Activated CD4-positive, CD25-positive, alpha-beta regulatory T cell (primary cell): ENCODE measurements around the gene TMEM234.
"Not testable (repeated sequence)": the region's sequence is repeated elsewhere in the genome, so short reads cannot be mapped to it uniquely, and the experiment has no call there.

Experiments
- DNase-seq, 4 experiments: peaks; one replicate each; lab custom pipeline; 2025; lab: John Stamatoyannopoulos, UW

The TMEM234 gene

DNA sequence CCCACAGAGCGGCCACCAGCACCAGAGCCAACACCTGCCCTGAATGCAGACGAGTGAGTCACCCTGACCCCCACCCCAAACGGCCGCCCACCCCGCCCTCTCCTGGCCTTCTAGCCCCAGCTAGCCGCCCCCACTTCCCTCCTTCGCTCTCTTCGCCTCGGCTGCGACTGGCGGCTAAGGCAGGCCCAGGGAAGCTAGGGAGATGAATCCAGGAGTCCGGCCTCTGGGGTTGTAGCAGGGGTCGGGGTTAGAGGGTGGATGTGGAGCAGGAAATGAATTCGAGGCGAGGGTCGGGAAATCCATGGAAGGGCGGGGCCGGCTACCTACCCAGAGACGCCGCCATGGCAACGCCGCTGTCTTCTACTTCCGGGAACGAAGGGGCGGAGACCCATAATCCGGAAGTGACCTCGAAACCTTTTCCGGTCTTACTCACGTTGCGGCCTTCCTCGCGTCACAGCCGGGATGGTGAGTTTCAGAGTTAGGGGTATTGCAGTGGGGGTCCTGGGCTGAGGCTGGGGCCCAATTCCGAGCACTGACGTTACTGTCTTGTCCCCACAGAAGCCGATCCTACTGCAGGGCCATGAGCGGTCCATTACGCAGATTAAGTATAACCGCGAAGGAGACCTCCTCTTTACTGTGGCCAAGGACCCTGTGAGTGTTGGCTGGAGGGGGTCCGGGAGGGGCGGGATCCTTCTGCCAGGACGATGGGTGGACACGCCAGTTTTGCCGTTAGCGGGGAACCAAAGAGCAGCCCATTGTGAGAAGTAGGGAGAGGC lies at the start of gene TMEM234, which contains the start of gene EIF3I:
Gene TMEM234, minus strand, starts transcription at position 374 of the 776 bp plus-strand sequence. Its CDS starts 31 bp downstream, at position 343.
Gene EIF3I, plus strand, starts transcription at position 428 of the 776 bp plus-strand sequence. Its CDS starts 35 bp downstream, at position 463.
- peak; percentile 75 to 83 (median 79) for DNase-seq

DNA sequence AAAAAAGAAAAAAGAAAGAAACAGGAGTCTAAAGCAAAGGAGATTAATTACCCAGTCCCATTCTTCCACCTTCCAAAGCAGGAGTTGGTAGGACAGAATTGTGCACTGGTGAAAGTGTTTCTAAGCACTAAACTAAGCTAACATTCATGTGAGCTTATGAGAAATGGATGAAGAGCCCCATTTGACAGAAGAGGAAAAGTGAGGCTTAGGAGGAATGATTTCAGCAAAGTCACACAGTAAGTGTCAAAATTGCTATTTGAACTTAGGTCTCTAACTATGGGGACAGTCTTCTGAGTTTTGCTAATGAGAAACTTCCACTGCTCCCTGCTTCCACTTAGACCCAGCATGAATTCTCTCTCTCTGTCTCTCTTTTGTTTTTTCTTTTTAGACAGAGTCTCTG lies 47.6 kb upstream of the TMEM234 start:
- DNase-seq = no peak

DNA sequence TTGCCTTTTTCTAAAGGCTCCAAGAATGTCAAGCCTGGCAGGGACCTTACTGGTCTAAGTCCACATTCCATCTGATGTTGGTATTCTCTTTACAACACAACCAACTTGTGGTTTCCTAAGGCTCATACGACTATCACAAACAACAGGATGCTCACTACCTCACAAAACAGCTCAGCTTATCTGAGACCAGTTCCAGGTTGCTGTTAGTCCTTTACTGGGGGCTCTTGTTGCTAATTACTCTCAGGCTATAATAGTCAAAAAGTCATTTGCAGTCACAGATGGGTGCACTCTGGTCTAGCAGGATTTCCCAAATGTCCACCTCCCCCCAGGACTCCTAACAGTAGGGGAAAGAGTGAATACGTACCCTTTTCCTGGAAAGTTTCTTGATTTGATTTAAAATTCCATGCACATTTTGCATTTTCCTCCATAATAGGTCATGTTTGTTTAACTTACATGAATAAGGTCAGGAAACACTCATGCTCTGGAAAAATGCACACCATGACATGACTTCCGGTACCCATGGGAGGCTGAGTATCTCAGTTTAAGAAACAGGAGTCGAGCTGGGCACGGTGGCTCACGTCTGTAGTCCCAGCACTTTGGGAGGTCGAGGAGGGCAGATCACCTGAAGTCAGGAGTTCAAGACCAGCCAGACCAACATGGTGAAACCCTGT lies 44.9 kb upstream of the TMEM234 start:
- no peak for DNase-seq

DNA sequence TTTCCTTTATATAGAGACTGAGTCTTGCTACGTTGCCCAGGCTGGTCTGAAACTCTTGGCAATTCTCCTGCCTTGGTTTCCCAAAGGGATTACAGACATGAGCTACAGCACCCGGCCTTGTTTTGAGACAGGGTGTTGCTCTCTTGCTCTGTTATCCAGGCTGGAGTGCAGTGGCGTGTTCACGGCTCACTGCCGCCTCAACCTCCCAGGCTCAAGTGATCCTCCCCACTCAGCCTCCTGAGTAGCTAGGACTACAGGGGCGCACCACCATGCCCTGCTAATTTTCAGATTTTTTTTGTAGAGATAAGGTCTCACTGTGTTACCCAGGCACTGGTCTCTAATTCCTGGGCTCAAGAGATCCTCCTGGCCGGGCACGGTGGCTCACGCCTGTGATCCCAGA lies 43.7 kb upstream of the TMEM234 start:
- no peak for DNase-seq

DNA sequence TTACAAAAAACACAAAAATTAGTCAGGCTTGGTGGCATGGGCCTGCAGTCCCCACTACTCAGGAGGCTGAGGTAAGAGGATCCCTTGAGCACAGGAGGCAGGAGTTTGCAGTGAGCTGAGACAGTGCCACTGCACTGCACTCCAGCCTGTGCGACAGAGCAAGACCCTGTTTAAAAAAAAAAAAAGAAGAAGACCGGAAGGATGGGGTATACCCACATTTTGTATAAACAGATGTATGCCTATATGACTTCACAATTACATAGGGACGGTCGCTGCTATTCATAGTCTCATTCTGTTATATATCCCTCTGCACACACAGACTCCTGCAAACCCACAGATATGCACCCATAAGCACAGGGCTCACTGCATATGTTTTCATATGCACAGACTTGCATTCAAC lies 41.6 kb upstream of the TMEM234 start:
- no peak for DNase-seq

DNA sequence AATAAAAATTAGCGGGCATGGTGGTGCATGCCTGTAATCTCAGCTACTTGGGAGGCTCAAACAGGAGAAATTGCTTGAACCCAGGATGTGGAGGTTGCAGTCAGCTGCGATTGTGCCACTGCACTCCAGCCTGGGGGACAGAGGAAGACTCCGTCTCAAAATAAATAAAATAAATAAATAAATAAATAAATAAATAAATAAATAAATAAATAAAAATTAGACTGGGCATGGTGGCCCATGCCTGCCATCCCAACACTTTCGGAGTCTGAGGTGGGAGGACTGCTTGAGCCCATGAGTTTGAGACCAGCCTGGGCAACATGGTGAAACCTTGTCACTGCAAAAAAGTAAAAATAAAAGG lies 41.1 kb upstream of the TMEM234 start:
- DNase-seq = not testable (repeated sequence)

DNA sequence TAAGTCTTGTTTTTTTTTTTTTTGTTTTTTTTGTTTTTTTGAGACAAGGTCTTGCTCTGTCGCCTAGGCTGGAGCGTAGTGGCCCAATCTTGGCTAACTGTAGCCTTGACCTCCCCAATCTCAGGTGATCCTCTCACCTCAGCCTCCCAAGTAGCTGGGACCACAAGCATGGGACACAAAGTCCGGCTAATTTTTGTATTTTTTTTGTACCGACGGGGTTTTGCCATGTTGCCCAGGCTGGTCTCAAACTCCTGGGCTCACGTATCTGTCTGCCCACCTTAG lies 35.0 kb upstream of the TMEM234 start:
- DNase-seq = no peak

DNA sequence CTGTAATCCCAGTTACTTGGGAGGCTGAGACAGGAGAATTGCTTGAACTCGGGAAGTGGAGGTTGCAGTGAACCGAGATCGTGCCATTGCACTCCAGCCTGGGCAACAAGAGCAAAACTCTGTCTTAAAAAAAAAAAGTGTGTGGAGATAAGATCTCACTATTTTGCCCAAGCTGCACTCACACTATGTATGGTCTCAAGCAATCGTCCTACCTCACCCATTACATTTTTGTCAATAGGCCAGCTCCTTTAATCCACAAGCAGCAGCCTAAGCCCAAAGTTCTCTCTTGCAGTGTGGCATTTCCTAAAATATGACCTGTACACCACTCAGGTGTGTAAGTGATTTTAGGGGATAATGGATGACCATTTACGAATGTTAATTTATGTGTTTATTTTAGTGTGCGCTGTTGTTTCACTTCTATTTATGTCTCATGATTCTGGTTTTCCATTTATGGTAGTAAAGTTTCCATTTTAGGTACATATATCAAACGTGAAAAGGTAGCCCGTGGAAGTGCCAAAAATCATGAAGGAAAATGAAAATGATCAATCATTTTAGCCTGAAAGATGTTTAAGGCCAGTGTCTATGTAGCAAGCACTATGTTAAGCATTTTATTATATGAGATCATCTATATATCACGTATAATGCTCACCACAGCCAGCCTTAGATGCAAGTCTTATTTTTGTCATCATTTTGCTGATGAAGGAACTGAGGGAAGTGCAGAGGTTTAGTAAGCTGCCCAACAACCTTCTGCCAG lies 34.5 kb upstream of the TMEM234 start:
- no peak for DNase-seq

DNA sequence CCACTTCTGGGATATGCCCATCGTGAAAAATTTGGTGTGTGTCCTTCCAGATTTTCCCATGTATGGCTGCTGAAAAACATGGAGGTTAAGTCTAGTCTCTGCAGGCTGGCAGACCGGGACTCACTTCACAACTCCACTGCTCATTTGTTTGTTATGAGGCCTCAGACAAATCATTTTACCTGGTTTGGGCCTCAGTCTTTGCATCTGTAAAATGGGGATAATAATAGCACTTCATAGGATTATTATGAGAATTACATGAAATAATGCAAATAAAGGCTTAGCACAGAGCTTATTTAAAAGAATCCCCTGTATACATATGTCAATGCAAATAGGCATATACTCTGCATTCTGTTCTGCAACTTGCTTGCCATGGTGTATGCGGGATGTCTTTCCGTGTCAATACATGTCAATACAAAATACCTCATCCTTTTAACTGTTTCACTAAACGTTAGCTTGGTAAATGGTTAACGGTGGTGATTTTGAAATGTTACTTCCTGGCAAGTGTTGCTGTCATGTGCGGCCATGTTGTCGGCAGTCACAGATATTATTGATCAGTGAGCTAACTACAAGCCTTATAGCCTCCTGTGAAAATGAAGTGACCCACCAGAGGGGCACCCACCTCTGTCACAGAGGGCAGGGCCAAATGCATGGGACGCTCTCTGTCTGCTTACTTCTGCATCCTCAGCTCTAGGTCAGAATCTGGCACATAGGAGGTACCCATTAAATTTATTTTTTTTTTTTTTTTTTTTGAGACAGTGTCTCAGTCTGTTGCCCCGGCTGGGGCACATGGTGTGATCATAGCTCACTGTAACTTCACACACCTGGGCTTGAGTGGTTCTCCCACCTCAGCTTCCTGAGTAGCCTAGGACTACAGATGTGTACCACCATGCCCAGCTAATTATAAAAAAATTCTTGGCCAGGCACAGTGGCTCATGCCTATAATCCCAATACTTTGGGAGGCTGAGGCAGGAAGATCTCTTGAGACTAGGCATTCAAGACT lies 33.2 kb upstream of the TMEM234 start:
- DNase-seq = no peak

DNA sequence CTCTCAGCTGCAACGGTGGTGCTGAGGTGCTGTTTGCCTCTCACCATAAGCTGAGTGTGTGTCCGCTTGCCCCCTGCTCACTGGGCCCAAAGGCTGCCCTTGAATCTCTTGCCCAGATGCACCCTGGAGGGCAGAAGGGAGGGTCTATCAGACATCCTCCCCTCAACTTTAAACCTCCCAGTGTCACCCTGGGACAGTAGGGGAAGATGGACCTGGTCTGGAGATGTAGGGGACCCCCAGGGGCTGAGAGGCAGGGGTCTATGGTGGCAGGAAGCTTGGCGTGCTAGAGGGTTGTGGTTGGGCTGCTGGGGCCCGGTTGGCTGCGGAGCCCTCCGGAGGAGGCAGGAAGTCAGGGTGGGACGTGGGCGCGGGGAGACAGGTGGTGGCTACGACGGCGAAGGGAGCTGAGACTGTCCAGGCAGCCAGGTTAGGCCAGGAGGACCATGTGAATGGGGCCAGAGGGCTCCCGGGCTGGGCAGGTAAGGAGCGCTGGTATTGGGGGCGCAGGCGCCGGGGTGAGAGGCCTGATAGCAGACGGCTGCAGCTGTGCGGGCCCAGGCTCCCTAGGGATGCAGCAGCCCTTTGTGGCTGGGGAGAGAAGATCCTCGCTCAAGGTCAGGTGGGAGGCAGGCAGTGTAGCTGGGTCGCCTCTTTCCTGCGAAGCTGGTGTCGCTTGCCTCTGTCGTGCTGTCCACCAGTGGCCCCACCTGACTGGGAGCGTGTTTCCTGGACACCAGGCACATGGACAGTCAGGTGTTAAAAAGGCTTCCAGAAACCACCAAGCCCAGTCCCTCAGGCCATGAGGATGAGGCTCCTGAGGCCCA lies 29.0 kb upstream of the TMEM234 start, which contains the start of gene LCK:
Gene LCK, plus strand, starts transcription at position 373 of the 824 bp plus-strand sequence. CDS start 23,065 bp downstream, outside the sequence.
- DNase-seq = peak; percentile 26 to 59 (median 43)

DNA sequence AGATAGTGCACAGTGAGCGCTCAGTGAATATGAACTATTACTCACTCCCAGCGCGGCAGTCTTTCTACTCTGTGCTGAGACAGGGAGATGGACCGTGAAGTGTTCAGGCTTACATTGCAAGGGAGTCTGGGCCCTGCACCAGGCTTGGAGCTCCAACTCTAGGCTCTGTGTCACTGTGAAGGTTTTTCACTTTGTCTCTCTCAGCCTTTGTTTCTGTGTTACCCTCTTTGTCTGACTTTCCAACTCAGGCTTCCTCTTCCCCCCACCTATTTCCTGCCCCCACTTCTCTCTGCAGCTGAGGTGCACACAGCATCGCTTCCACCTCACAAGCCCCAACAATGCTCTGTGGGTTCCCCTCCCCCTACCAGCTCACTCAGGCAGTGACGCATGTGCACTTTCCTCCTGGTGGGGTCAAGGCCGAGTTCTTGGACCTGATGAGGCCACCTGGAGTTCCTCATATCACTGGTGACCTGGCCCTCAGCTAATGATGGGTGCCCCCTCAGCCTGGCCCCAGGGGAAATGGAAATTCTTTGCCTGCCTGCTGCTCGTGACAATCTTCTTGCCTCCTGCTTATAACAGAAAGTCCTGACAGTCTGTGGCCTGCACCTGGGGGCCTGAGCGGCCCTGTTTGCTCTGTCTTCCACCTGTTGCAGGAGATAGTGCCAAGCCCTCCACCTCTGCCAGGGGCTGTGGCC lies 27.8 kb upstream of the TMEM234 start:
- DNase-seq = peak; percentile 34 to 65 (median 54)

DNA sequence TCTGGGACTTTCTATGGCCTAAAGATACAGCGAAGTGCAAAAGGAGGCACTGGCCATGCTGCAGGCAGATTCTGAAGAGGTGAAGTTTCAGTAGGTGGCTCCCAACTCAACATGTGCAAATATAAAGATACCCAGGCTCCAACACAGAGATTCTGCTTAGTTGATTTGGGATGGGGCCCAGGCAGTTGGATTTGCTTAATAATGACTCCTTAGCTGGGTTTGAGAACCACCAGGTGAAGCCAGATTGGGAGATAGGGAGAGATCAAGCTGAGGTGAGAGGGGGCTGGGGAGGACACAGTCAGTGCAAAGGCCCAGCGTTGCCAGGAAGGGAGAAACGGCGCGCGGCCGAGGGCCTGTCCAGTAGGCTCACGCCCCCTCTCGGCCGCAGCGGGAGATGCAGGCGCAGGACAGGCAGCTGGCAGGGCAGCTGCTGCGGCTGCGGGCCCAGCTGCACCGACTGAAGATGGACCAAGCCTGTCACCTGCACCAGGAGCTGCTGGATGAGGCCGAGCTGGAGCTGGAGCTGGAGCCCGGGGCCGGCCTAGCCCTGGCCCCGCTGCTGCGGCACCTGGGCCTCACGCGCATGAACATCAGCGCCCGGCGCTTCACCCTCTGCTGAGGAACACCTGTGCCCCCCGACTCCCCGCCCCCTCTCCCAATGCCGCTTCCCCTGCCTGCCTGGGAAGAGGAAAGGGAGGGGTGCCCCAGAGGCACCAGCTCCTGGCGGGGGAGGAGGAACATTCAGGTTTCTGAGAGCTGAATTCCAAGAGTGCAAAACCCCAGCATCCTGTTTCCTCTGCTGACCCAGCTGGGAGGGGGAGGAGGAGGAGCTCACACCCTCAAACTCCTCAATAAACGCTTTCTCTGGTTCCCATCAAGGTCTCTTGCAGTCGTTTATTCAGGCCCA lies 26.1 kb upstream of the TMEM234 start:
- peak; percentile 53 to 75 (median 58) for DNase-seq

DNA sequence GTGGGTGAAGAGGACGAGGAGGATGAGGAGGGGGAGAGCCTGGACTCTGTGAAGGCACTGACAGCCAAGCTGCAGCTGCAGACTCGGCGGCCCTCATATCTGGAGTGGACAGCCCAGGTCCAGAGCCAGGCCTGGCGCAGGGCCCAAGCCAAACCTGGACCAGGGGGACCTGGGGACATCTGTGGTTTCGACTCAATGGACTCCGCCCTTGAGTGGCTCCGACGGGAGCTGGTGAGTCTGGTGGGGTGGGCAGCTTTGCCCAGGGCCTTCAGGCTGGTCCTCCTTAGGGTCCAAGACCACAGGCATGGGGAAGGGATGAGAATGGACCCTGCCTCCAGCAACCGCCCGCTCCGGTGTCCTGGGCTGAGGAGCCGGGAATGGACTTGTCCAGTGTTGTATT lies 25.3 kb upstream of the TMEM234 start:
- DNase-seq = no peak

DNA sequence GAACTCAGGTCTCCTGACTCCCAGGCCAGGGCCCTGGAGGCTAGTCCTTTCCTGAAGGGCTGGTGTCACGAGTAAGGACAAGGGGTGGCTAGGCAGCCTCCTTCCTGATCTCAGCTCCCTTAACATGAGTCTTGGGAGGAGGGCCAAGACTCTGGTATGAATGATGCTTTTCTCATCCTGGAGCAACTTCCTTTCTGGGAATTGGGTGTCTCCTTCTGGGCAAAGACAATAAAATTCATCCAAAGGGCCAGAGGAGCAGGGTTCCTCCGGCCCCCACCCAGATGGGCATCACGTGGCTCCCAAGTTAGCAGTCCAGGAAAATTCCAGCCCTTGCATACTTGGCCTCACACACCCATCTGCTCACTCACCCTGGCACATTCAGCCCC lies 24.7 kb upstream of the TMEM234 start, which contains the start of gene FAM167B:
Gene FAM167B, plus strand, starts transcription at position 335 of the 386 bp plus-strand sequence. CDS start 200 bp downstream, outside the sequence.
- DNase-seq = no peak

DNA sequence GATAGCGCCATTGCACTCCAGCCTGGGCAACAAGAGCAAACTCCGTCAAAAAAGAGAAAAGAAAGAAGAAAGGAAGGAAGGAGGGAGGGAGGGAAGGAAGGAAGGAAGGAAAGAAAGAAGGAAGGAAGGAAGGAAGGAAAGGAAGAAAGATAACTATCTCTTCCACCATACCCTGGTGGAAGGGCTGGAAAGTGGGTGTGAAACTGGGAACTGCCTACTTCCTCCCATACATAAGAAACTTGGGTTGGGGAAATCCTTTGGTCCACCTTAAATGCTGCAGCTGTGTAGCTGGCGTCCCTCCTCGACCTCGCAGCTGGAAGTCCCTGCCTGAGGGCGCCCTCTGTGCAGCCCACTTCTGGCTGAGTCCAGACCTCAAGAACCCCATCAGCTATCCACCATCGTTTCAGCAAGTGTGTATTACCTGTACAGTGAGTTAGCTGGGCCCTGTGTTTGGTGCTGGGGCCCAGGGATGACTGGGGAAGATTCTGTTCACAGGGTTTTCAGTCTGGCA lies 20.2 kb upstream of the TMEM234 start:
- no peak for DNase-seq

DNA sequence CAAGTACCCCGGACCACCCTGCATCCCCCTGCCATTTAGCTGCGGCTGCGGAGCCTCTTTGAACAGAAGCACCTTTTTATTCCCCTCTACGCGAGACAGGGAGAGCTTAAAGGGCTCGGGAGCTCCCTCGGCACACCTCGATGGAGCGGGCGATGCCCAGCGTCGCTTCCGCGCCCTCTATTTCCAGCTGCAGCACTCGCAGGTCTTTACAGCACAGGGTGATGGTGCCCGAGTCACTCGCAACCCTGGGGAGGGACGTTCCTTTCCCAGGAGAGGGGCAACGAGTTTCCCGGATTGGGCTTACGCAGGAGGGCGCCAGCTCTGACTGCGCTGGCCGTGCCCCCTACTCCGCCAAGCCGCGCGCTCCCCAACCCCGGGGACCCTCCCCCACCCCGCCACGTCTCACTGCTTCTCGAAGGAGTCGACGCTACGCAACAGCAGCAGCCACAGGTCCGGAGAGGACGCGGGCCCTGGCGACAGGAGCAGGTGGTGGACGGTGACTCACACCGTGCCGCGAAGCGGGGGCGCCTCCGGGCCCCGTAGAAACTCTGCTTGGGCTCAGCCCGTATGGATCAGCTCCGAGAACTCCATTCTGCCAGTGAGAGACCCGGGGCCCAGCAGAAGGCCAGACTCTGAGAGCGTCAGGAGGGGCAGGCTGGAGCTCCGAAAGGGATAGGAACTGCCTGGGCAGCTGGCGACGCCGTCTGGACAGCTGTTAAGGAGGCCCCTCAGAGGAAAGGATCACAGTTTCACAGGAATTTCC lies 19.0 kb upstream of the TMEM234 start:
- peak in 2 of 4 experiments; percentile 19 to 34 for DNase-seq

DNA sequence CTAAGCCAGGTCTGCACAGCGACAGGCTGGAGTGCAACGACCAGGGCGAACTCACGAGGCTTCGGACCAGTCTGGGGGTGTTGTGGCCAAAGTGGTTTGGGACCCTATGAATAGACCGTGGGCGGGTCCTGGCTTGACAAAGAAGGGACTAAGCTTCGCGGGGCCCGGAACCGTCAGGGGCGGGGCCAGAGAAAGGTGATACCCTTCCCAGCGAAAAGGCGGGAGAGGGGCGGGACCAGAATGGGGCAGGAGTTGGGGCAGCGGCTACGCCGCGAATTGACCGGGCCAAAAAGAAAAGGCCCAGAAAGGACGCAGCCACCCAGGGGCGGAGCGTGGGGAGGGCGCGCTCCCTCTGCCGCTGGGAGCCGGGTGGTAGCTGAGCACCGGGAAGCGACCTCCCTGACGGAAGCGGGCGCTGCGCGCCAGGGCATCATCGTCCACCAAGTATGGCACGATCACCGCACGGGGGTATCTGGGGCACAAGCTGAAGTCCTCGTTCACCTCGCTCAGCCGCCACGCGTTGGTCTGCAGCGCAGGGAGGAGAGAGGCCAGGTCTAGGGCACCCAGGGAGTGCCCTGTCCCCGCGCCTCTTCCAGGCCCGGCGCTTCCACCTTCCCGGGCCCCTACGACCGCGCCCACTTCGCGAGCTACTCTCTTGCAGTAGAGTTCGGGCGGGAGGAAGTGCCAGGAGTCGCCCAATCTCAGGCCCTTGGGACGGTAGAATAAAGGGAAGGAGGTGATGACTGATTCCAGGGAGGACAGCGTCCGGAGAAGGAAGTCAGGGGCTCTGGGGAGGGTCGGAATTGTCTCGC lies 18.2 kb upstream of the TMEM234 start:
- DNase-seq = peak in 2 of 4 experiments; percentile 37 to 41
